HG03097 (cell line): ENCODE data around the gene ZNF559.
A peak's percentile ranks its signal among the peaks of the same experiment; 100 is the strongest.
"Not testable (repeated sequence)": the region's sequence is repeated elsewhere in the genome, so short reads cannot be mapped to it uniquely, and the experiment has no call there.

ENCODE experiments used
- ATAC-seq: cut with Tn5 transposase; IDR thresholded peaks from one replicate; pipeline ENCODE4 v1.9.1; 2021; ENCODE audit not compliant: unreplicated experiment, low FRiP score

Gene ZNF559

GRCh38 chr19:9323919-9324583 lies at the start of gene ZNF559:
ZNF559 (plus strand) TSS chr19:9324179; CDS start chr19:9338550, 14,371 bp downstream.
- ATAC-seq, result peak; percentile 98

- not testable (repeated sequence) for ATAC-seq
These were observed 40.5 kb upstream of the ZNF559 start for GRCh38 chr19:9283485-9283884.

GRCh38 chr19:9289231-9289884 lies 34.6 kb upstream of the ZNF559 start:
- ATAC-seq, result no peak

GRCh38 chr19:9295411-9295849 lies 28.5 kb upstream of the ZNF559 start:
- no peak for ATAC-seq

DNA sequence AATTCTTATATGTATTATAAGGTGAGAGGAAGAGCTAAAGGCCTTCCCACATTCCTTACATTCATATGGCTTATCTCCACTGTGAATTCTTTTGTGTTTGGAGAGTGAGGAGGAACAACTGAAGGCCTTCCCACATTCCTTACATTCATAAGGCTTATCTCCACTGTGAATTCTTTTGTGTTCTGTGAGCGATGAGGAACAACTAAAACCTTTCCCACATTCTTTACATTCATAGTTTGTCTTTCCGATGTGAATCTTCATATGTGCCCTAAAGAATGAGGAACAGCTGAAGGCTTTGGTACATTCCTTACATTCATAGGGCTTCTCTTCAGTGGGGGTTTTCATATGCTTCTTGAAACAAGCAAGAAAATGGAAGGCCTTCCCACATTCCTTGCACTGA lies 27.6 kb upstream of the ZNF559 start:
- ATAC-seq, result no peak

- ATAC-seq, result no peak
These were observed 17.5 kb upstream of the ZNF559 start for GRCh38 chr19:9306443-9306842.

DNA sequence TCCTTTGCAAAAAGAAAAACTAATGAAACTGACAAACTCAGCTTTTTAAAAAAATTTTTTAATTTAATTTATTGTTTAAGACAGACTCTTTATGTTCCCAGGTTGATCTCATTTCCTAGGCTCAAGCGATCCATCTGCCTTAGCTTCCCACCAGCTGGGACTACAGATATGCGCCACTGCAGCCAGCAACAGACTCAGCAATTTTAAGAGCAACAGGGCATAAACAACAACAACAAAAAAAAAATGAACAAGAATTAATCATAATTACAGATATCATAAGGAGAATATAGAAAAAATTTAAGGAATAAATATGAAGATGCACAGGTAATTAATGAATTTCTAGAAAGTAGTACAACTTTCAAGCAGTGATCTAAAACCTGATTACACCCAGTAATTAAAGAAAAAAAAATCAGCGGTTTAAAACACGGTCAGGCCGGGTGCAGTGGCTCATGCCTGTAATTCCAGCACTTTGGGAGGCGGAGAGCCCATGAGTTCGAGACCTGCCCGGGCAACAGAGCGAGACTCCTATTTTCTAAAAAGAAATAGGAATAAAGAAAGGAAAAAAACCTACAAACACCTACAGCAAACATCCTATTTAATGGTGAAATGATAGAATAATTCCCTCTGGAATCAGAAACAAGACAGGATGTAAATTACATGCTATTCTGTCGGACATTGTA lies 15.7 kb upstream of the ZNF559 start:
- ATAC-seq, result no peak

- peak; percentile 85 for ATAC-seq
These were observed 14.6 kb upstream of the ZNF559 start, which contains the start of gene ZNF699 for GRCh38 chr19:9309139-9309973. ZNF699 (minus strand) TSS chr19:9309838; CDS start chr19:9305119, 4,719 bp downstream.

DNA sequence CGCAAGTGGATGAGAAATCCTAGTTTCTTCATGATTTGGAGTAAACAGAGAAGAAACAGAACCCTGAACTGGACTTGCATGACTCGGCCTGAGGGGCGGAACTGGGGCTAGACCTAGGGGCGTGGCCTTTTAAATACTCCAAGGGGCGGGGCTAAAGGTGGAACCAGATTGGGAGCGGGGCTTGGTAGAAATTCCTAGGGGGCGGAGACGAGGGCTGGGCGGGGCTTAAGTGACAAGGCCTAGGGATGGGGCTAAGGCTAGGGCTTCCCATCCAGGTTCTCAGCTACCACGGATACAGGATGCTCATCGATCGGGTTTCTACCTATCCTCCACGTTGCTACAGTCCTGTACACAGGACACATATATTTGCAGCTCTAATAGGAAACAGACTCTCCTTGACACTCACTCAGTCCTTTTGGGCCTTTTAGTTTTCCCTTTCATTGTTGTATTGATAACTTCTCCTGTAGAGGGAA lies 14.0 kb upstream of the ZNF559 start:
- ATAC-seq, result peak; percentile 46

DNA sequence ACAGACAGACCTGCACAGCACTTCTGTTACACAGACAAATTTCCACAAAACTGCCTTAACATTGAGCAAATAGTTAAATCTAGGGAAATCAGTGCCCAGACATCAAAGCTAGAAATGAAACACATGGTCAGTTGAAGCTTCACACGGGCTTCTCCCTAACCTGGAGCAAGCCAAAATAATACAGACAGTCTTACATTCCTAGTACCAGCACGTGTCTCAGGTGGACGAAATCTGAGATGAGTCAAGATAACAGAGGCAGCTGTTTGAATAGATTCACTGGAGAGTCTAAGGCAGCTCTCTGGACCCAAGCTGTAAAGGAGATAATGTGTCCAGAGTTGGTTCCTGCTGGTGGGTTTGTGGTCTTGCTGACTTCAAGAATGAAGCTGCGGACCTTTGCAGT lies 10.2 kb upstream of the ZNF559 start:
- ATAC-seq, result no peak

DNA sequence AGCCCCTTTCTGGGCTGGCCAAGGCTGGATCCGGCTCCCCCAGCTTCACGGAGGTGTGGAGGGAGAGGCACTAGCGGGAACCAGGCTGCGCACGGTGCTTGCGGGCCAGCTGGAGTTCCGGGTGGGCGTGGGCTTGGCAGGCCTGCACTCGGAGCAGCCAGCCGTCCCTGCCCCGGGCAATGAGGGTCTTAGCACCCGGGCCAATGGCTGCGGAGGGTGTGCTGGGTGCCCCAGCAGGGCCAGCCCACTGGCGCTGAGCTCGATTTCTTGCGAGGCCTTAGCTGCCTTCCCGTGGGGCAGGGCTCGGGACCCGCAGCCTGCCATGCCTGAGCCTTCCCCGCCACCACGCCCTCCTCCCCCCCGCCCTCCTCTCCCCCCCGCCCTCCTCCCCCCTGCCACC lies 2.6 kb upstream of the ZNF559 start:
- no peak for ATAC-seq

DNA sequence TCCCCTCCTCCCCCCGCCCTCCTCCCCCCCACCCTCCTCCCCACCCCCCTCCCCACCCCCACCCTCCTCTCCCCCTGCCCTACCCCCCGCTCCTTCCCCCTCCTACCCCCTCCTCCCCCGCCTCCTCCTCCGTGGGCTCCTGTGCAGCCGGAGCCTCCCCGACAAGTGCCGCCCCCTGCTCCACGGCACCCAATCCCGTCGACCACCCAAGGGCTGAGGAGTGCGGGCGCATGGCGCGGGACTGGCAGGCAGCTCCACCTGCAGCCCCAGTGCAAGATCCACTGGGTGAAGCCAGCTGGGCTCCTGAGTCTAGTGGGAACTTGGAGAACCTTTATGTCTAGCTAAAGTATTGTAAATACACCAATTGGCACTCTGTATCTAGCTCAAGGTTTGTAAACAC lies 2.2 kb upstream of the ZNF559 start:
- not testable (repeated sequence) for ATAC-seq

- not testable (repeated sequence) for ATAC-seq
These were observed 1.8 kb upstream of the ZNF559 start for GRCh38 chr19:9322201-9322600.

DNA sequence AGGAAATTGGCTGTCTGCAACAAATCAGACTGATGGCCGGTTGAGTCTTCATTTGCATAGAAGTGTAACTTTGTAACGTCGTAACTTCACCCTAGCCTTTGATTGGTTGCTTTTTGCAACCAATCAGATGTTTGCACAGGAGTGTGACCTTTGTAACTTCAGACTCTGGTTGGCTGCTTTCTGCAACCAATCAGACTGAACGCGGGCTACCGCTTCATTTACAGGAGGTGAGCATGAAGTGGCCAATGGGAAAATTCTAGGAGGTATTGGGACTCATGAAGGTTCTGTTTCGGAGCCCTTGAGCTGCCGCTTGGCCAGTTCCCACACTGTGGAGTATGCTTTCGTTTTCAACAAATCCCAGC lies 441 bp upstream of the ZNF559 start:
- ATAC-seq, result peak; percentile 20

- ATAC-seq, result no peak
These were observed 594 bp downstream of the ZNF559 start for GRCh38 chr19:9324584-9324962.

DNA sequence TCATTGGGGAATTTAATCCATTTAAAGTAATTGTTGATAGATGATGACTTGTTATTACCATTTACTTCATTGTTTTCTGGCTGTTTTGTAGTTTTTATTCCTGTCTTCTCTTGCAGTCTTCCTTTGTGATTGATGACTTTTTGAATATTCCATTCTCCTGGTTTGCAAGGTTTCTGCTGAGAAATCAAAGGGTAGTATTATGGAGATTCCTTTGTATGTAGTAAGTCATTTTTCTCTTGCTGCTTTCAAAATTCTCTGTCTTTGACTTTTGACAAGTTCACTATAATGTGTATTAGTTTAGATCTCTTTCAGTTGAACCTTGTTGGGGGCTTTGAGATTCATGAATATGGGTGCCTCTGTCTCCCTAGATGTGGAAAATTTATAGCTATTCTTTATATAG lies 6.0 kb downstream of the ZNF559 start:
- no peak for ATAC-seq

DNA sequence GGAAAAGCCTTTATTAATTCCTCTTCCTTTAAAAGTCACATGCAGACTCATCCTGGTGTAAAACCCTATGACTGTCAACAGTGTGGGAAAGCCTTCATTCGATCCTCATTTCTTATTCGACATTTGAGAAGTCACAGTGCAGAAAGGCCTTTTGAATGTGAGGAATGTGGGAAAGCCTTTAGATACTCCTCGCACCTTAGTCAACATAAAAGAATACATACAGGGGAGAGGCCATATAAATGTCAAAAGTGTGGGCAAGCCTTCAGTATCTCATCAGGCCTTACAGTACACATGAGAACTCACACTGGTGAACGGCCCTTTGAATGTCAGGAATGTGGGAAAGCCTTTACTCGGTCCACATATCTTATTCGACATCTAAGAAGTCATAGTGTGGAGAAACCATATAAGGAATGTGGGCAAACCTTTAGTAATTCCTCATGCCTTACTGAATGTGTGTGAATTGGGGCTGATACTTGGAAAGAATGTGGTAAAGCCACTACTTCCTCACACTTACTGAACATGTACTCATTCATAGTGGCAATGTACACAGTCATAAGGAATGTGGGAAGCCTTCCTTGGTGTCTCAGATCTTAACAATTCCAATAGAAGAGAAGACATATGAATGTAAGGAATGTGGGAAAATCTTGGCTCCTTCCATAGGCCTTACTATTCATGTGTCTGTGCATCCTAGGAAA lies 18.8 kb downstream of the ZNF559 start:
- ATAC-seq, result no peak

DNA sequence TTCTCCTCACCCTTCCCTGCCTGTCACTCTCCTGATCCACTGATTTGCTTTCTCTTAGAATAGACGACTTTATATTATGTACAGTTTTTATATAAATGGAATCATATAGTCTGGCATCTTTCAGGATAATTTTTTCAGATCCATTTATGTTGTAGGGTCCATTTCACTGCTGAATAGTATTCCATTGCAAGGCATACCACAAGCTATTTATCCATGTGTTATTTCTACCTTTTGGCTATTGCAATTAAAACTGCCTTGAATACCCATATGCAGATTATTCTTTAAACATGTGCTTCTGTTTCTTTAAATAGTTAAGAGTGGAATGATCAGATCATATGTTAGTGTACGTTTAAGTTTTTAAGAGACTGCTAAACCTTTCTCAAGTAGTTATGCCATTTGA lies 21.0 kb downstream of the ZNF559 start:
- ATAC-seq, result no peak

DNA sequence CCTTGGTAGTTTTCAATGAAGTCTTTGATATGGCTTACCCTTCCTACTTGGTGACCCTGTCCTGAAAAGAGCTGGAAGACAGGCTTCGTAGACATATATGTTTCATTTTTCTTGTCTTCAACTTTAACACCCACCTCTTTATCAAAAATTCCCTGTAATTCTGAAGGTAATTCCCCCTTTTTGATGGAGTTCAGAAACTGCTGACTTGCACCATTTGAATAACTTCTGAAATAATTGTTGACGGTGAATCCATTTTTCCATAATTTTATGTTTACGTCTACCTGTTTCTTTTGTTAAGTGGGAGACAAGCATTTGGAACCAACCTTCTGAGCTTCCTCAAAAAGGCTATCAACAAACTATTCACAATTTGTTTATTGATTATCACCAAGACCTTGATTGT lies 24.3 kb downstream of the ZNF559 start:
- ATAC-seq, result no peak

DNA sequence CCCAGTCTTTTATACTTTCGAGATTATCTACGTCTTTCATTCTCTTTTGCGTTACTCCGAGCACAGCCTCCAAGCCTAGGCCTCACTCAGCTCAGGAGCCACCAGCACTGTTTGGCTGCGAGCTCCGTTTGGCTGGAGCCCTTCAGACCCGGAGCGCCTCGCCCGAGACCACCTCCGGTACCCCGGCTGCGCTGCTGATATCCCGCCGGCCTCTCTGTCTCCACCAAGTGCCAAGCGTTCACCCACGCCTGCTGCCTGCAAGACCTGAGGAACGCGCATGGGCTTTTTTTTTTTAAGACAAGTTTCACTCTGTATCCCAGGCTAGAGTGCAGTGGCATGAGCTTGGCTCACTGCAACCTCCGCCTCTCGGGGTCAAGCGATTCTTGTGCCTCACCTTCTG lies 24.7 kb downstream of the ZNF559 start:
- no peak for ATAC-seq
